GM19463 (cell line): ENCODE data around the gene OR2D2.
"Not testable (repeated sequence)": the region's sequence is repeated elsewhere in the genome, so short reads cannot be mapped to it uniquely, and the experiment has no call there.

ENCODE experiments used
- ATAC-seq: cut with Tn5 transposase; IDR thresholded peaks from one replicate; pipeline ENCODE4 v1.9.1; 2021; ENCODE audit warnings: mild to moderate bottlenecking, moderate library complexity; ENCODE audit not compliant: unreplicated experiment

OR2D2 gene

DNA sequence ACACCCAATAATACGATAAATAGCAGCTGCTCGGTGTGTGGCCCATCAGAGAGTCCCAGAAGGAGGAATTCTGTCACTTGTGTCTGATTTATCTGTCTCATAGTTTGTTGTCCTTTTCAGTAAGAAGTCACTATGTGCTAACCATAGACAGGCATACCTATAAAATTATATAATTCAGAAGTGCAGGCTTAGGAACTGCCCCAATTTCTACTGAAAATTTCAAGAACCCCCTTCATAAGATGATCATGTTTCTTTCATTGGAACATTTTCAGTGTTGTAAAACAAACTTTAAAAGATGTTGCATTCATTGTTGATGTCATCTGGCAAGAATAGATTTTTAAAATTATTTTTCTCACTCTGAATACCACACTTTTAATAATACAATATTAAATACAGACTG is at the start of gene OR2D2:
OR2D2 (minus strand) TSS at position 101 of the 400 bp plus-strand sequence; CDS start at position 101, 0 bp downstream.
- ATAC-seq: no peak

GRCh38 chr11:6941970-6942369 is 49.7 kb upstream of the OR2D2 start:
- ATAC-seq: no peak

DNA sequence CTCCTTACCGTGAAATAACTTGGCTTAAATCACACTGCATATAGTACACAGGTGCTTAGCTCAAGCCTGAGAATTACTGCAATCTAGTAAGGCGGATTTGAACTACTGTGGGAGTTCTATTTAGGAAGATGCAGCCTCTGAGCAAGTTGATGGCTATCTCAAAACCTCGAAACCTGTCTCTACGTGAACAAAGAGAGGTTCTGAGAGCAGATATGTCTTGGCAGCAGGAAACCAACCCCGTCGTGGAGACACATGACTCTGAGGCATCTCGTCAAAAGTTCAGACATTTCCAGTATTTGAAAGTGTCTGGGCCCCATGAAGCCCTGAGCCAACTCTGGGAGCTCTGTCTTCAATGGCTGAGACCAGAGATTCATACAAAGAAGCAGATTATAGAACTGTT is 39.8 kb upstream of the OR2D2 start:
- ATAC-seq: no peak

DNA sequence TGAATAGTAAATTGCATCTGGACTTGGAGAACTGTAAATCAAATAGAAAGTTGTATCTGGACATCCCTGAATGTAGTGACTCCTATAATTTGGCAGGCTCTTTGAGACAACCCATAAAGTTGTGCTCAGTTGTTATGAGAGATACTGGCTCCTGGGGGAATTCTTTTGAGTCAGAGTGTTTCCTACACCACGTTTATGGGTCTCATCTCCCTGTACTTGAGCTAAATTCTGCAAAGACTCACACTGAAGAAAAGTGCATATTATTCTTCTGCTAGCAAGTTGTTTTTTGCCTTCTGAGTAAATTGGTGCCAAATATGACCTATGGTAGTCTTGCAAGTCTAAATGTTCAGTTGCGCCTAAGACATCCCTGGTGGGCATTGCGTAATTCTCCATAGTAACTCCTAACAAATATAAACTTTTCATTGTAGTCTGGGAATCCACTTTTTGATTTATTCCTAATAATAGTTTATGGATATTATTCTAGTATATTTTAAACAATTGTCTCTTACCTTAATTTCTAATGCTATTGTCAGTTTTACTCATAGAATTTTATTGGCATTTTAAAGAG is 38.9 kb upstream of the OR2D2 start:
- no peak for ATAC-seq

- no peak for ATAC-seq
Observed at GRCh38 chr11:6928916-6929315, 36.6 kb upstream of the OR2D2 start.

DNA sequence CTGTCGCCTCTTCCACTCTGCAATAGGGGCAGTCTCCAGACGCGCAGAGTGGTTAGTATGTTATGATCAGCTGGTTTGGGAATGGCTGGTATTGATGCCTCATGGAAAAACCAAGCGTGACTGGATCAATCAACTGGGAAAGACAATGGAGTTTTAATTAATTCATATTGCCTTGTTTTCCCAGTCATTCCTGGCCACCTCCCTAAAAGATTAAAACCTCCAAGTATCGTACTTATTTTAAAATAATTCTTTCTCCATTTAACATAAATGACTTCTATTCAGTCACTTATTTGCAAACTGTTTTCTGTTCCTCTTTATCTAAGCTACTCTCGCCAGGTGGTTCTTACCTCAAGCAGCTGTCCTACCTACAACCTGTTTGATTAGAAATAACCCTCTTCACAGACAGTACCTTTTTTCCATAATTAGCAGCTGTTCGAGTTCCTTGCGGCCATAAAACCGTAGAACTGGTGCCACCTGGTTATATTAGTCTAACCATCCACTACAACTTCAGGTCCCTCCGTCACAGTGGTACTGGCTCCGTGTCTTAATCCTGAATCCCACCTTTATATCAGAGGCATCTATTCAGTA is 34.8 kb upstream of the OR2D2 start:
- peak; percentile 51 for ATAC-seq

GRCh38 chr11:6926208-6927029 is 34.1 kb upstream of the OR2D2 start, which contains the start of gene ZNF215:
TSS of gene ZNF215 (plus strand) at chr11:6926426. CDS start at chr11:6932273, 5,847 bp downstream.
- ATAC-seq: peak; percentile 69

DNA sequence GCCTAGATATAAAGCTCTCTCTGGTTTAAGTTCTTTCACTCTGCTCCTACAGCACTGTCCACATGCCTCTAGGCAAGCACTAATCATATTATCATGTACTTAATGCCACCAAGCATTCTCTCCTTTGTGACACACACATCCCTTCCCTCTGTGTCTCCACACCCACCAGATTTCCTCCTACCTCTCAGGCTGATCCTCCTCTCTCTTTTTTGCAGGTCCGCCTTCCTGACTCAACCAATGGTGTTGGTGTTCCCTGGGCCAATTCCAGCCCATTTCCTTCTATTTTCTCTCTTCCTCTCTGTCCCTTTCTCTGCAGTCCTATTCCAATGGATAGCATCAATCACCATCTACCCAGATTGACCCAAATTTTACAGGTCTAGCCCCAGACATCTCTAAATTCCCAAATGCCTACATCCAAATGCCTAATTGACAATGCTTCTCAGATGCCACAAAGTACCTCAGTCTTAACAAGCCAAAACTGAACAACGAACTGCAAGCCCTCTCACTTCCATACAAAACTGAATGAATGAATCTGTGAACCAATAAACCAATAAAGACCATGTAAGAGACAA is 33.4 kb upstream of the OR2D2 start:
- ATAC-seq: no peak

- no peak for ATAC-seq
Observed at GRCh38 chr11:6925007-6925577, 32.8 kb upstream of the OR2D2 start.

GRCh38 chr11:6920702-6921101 is 28.4 kb upstream of the OR2D2 start, which contains the start of gene OR2D3:
TSS of gene OR2D3 (plus strand) at chr11:6921002. CDS start at chr11:6921002, 0 bp downstream.
- ATAC-seq: no peak

DNA sequence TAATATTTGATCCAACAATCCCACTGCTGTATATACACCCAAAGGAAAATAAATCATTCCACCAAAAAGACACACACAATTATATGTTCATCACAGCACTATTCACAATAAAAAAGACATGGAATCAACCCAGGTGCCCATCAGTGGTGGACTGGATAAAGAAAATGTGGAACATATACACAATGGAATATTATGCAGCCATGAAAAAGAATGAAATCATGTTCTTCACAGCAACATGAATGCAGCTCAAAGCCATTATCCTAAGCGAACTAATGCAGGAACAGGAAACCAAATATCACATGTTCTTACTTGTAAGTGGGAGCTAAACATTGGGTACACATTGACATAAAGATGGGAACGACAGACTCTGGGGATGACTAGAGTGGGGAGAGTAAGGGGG is 27.4 kb upstream of the OR2D2 start:
- ATAC-seq: no peak

- no peak for ATAC-seq
Observed at GRCh38 chr11:6911948-6912347, 19.6 kb upstream of the OR2D2 start.

DNA sequence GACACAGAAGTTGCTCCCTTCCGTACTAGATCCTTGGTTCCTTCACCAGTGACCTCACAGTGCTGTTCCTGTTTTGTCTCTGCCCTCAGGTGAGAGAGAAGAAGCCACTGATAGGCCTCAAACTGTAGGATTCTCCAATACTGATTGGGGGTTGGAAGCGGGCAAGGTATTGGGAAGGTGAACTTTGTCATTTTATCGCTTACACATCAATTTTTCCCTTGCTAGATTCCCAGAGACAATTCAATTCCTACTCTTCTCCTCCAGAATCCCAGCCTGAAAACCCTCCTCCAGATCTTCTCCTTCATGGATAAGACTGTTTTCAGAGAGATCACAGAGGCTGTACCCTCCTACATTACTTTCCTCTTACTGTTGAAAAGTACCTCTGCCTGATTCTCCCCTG is 19.1 kb upstream of the OR2D2 start:
- no peak for ATAC-seq

- ATAC-seq: not testable (repeated sequence)
Observed at GRCh38 chr11:6904804-6905203, 12.5 kb upstream of the OR2D2 start.

- ATAC-seq: no peak
Observed at GRCh38 chr11:6900327-6900999, 8.2 kb upstream of the OR2D2 start.

- ATAC-seq: no peak
Observed at GRCh38 chr11:6898911-6899310, 6.6 kb upstream of the OR2D2 start.

- peak; percentile 92 for ATAC-seq
Observed at GRCh38 chr11:6895010-6895409, 2.7 kb upstream of the OR2D2 start.

GRCh38 chr11:6894097-6894496 is 1.8 kb upstream of the OR2D2 start:
- no peak for ATAC-seq

DNA sequence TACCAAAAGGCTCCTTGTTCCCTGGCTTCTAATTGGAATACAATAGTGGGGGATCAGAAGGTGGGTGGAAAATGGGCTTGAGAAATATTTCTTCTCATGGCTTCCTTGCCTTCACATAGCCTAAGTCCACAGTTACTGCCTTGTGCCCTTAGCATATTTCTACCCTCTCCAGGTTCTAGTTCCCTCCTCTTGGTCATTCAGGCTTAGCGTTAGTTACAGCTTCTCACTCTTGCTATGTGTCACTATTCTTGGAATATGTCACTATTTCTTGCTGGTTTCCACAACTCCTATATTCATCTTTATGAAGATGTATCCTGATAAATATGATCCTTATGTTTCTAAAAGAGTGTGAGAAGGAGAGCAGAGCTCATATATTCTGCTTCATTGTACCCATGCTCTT is 2.5 kb downstream of the OR2D2 start:
- no peak for ATAC-seq

DNA sequence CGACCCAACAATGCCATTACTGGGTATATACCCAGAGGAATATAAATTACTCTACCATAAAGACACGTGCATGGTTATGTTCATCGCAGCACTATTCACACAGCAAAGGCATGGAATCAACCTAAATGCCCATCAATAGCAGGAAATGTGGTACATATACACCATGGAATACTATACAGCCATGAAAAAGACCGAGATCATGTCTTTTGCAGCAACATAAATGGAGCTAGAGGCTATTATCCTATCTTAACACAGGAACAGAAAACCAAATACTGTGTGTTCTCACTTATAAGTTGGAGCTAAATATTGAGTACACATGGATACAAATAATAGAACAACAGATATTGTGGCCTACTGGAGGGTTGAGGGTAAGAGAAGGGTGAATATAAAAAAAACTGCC is 3.5 kb downstream of the OR2D2 start:
- no peak for ATAC-seq

DNA sequence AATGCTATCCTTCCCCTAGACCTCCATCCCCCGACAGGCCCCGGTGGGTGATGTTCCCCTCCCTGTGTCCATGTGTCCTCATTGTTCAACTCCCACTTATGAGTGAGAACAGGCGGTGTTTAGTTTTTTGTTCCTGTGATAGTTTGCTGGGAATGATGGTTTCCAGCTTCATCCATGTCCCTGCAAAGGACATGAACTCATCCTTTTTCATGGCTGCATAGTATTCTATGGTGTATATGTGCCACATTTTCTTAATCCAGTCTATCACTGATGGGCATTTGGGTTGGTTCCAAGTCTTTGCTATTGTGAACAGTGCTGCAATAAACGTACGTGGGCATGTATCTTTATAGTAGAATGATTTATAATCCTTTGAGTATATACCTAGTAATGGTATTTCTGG is 4.6 kb downstream of the OR2D2 start:
- ATAC-seq: not testable (repeated sequence)
